Activated naive CD8-positive, alpha-beta T cell treated with anti-CD3 and anti-CD28 coated beads, Interleukin-2, amount 50 U/mL, for 24 hours (primary cell): ENCODE results near the gene OR11L1.

Experiments
- ATAC-seq: fragments of 150-1000 bp; cut with Tn5 transposase; one replicate; pipeline ENCODE4 v1.10.0; 2021
- DNase-seq: peaks from one replicate; pipeline ENCODE4 v3.0.0; 2021
- H3K27ac Mint-ChIP-seq: one replicate; pipeline ENCODE4 v1.8.0; 2021; ENCODE audit warnings: mild to moderate bottlenecking, mixed read lengths
- H3K27me3 Mint-ChIP-seq: one replicate; pipeline ENCODE4 v1.8.0; 2021; ENCODE audit warnings: mixed read lengths
- H3K36me3 Mint-ChIP-seq: one replicate; pipeline ENCODE4 v1.8.0; 2021; ENCODE audit warnings: low read depth, mixed read lengths
- H3K4me1 Mint-ChIP-seq: one replicate; pipeline ENCODE4 v1.8.0; 2021; ENCODE audit warnings: mixed read lengths
- H3K4me3 Mint-ChIP-seq: one replicate; pipeline ENCODE4 v1.8.0; 2021; ENCODE audit warnings: mild to moderate bottlenecking, moderate library complexity, mixed read lengths
- H3K9me3 Mint-ChIP-seq: one replicate; pipeline ENCODE4 v1.8.0; 2021; ENCODE audit warnings: mixed read lengths

The OR11L1 gene

GRCh38 chr1:247843411-247843810 lies 1.7 kb upstream of the OR11L1 start:
- Mint-ChIP-seq H3K4me1 (no peaks in the 10 kb centered on the region), H3K9me3 (no peaks in the 10 kb centered on the region), H3K27me3 (no peaks in the 10 kb centered on the region), H3K36me3 (no peaks in the 10 kb centered on the region), H3K4me3 (no peak overlapping the region), H3K27ac (no peak overlapping the region)
- ATAC-seq: no peak
- DNase-seq: no peak

DNA sequence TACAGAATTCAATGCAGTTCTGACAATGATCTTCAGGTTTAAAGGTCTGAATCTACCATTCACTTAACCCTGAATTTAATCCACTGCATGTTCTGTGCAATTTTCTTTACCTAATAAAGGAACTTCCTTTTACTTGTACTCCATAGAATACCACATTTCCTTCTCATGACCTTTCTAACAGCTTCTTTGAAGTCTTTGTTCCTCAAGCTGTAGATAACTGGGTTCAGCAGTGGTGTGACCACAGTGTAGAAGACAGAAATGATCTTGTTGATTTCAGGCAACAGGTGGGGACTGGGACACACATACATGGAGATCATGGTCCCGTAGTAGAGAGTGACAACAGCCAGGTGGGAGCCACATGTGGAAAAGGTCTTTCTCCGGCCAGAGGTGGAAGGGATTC lies 878 bp downstream of the OR11L1 start:
- H3K27me3 Mint-ChIP-seq: no peaks in the 10 kb centered on the region
- DNase-seq: no peak
- H3K4me3 Mint-ChIP-seq: no peak overlapping the region
- H3K4me1 Mint-ChIP-seq: no peaks in the 10 kb centered on the region
- no peak for ATAC-seq
- no peaks in the 10 kb centered on the region for H3K9me3 Mint-ChIP-seq
- no peaks in the 10 kb centered on the region for H3K36me3 Mint-ChIP-seq
- no peak overlapping the region for H3K27ac Mint-ChIP-seq

- Mint-ChIP-seq H3K4me3 (no peak overlapping the region), H3K9me3 (no peaks in the 10 kb centered on the region), H3K36me3 (no peaks in the 10 kb centered on the region), H3K27ac (no peak overlapping the region), H3K4me1 (no peaks in the 10 kb centered on the region), H3K27me3 (no peaks in the 10 kb centered on the region)
- DNase-seq (no peak), ATAC-seq (no peak)
Observed at GRCh38 chr1:247833601-247834000, 8.1 kb downstream of the OR11L1 start.

DNA sequence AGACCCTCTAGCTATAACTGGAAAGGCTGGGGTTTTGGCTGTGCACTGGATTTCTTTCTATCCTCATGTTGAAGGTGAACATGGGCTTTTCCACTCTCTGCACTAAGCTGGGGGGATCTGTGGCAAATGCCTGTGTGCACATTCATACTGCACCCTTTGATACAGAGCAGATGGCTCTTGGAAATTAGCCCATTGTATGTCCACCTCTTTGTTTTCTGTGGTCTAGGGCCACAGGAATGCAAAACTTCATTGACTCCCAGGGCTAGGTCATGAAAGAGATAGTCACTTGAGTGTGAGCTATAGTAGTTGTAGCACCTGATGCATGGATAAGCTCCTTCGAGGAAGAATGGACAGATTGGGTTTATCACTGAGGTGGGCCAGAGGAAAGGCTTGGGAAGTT lies 12.0 kb downstream of the OR11L1 start:
- no peaks in the 10 kb centered on the region for H3K27me3 Mint-ChIP-seq
- no peak for ATAC-seq
- H3K4me1 Mint-ChIP-seq: no peaks in the 10 kb centered on the region
- no peaks in the 10 kb centered on the region for H3K9me3 Mint-ChIP-seq
- H3K27ac Mint-ChIP-seq: no peak overlapping the region
- no peaks in the 10 kb centered on the region for H3K36me3 Mint-ChIP-seq
- H3K4me3 Mint-ChIP-seq: no peak overlapping the region
- DNase-seq: no peak

- ATAC-seq: no peak
- Mint-ChIP-seq H3K27me3 (no peaks in the 10 kb centered on the region), H3K4me1 (no peaks in the 10 kb centered on the region), H3K36me3 (no peaks in the 10 kb centered on the region), H3K27ac (no peak overlapping the region), H3K4me3 (no peak overlapping the region), H3K9me3 (no peaks in the 10 kb centered on the region)
- DNase-seq: no peak
Observed at GRCh38 chr1:247825362-247825761, 16.3 kb downstream of the OR11L1 start.

GRCh38 chr1:247824023-247824422 lies 17.7 kb downstream of the OR11L1 start, which contains the start of gene OR14A16:
Gene OR14A16, minus strand, starts transcription at chr1:247824119. Its CDS starts 8,390 bp downstream, at chr1:247815729.
- no peak for ATAC-seq
- H3K4me3 Mint-ChIP-seq: no peak within 1 kb of the TSS
- H3K4me1 Mint-ChIP-seq: no peaks in the 10 kb centered on the region
- H3K27ac Mint-ChIP-seq: no peak within 1 kb of the TSS
- no peaks in the 10 kb centered on the region for H3K36me3 Mint-ChIP-seq
- no peak for DNase-seq
- no peaks in the 10 kb centered on the region for H3K27me3 Mint-ChIP-seq
- no peaks in the 10 kb centered on the region for H3K9me3 Mint-ChIP-seq

- DNase-seq: no peak
- H3K27me3 Mint-ChIP-seq: no peaks in the 10 kb centered on the region
Observed at GRCh38 chr1:247822060-247822459, 19.6 kb downstream of the OR11L1 start.

GRCh38 chr1:247812637-247813036 lies 29.1 kb downstream of the OR11L1 start:
- no peaks in the 10 kb centered on the region for H3K27me3 Mint-ChIP-seq
- ATAC-seq (no peak), DNase-seq (no peak)
- H3K9me3 Mint-ChIP-seq: no peaks in the 10 kb centered on the region
- no peak overlapping the region for H3K4me3 Mint-ChIP-seq
- H3K4me1 Mint-ChIP-seq: no peaks in the 10 kb centered on the region
- no peak overlapping the region for H3K27ac Mint-ChIP-seq
- H3K36me3 Mint-ChIP-seq: no peaks in the 10 kb centered on the region

More at GRCh38 chr1:247822060-247822459, 19.6 kb downstream of the OR11L1 start:
- ATAC-seq: no peak
- Mint-ChIP-seq H3K4me1 (no peaks in the 10 kb centered on the region), H3K27ac (no peak overlapping the region), H3K4me3 (no peak overlapping the region), H3K36me3 (no peaks in the 10 kb centered on the region), H3K9me3 (no peaks in the 10 kb centered on the region)

DNA sequence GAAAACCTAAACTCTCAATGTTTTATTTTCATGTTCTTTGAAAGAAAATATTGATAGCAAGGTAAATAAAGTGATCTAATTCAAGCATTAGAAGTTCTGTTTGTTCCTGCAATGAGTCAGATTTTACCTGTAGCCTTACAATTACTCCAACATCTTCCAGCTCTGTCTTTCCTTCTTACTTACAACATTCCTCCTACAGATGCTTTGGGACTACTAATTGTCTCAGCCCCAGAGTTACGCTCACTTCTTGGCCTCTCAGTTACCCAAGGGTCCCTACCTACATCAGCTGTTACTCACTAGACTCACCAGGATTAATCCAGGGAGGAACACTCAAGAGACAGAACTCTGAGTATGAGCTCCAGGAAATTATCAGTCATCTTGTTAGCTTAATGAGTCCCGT lies 44.2 kb downstream of the OR11L1 start:
- H3K36me3 Mint-ChIP-seq: no peaks in the 10 kb centered on the region
- ATAC-seq (no peak), DNase-seq (no peak)
- H3K4me3 Mint-ChIP-seq: no peak overlapping the region
- no peak overlapping the region for H3K27ac Mint-ChIP-seq
- H3K4me1 Mint-ChIP-seq: no peaks in the 10 kb centered on the region
- peaks cover 4% of the 10 kb centered on the region for H3K9me3 Mint-ChIP-seq
- no peaks in the 10 kb centered on the region for H3K27me3 Mint-ChIP-seq
